GM19351 (cell line): ENCODE measurements around the gene CBFA2T3.

Experiments used
- ATAC-seq: cut with Tn5 transposase; IDR thresholded peaks from one replicate; pipeline ENCODE4 v1.9.1; 2021; ENCODE audit warnings: mild to moderate bottlenecking, moderate library complexity; ENCODE audit not compliant: unreplicated experiment

Gene CBFA2T3

GRCh38 chr16:88964636-88965035 lies 12.4 kb downstream of the CBFA2T3 start:
- no peak for ATAC-seq

DNA sequence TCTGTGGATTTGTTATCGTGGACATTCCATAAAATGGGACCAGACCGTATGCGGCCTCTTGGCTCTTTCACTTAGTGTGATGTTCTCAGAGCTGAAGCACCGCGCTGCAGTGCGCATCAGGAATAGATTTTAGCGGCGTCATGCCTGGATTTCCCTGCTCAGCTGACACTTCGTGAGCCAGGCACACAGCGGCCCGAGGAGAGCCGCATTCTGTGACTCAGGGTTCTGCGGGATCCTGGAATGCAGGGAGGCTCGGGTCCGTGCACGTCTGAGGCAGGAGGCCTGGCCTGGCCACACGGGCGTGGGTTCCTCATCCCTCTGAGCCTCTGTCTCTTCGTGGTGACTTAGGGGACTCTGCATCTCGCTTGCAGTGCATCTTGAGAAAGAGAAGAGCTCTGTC lies 13.4 kb downstream of the CBFA2T3 start:
- ATAC-seq, result no peak

DNA sequence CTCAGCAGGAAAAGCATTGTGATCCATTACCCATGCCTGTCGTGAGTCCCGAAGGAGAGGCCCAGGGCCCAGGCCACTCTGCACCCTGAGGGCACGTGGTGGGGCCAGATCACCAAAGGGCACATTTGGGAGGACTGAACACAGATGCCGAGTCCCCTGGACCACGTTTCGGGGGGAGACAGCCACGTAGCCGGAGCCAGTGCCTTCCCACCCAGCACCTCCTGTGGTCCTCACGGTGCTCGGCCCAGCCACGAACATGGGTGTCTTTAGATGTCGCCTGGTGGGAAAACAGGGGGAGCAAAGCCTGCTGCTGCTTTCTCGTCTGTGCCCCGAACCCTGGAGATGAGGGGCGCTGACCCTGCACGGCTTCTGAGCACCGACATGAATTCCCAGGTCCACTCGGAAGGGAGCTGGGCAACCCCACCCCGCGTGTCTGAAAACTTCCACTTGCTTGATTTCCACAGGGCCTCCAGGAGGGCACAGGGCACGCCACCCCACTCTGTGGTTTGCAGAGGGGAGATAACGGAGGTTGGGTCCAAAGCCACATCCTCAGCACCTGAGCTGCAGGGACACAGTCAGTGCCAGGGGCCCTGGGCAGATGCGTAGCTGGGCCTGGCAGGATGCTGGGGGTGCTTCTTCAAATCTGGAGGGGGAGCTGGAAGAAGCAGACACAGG lies 14.4 kb downstream of the CBFA2T3 start:
- ATAC-seq, result no peak

- no peak for ATAC-seq
Measured at GRCh38 chr16:88961011-88961410, 16.0 kb downstream of the CBFA2T3 start.

DNA sequence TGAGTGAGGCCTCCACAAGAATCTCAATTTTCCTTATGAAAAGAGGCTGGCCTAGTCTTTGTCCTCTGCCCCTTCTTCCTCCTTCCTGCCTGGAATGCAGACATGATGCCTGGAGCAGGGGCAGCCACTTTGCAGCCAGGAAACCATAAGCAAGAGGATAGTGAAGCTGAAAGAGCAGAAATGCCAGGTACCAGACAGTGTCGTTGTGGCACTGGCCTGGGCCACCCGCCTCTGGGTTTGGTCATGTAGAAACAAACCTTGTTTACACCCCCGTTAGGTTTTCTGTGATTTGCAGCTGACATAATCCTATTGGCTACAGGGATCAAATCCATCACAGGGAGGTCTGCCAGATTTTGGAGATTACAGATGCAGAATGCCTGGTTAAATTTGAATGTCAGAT lies 16.5 kb downstream of the CBFA2T3 start:
- ATAC-seq, result no peak

- no peak for ATAC-seq
Measured at GRCh38 chr16:88959022-88959421, 18.0 kb downstream of the CBFA2T3 start.

DNA sequence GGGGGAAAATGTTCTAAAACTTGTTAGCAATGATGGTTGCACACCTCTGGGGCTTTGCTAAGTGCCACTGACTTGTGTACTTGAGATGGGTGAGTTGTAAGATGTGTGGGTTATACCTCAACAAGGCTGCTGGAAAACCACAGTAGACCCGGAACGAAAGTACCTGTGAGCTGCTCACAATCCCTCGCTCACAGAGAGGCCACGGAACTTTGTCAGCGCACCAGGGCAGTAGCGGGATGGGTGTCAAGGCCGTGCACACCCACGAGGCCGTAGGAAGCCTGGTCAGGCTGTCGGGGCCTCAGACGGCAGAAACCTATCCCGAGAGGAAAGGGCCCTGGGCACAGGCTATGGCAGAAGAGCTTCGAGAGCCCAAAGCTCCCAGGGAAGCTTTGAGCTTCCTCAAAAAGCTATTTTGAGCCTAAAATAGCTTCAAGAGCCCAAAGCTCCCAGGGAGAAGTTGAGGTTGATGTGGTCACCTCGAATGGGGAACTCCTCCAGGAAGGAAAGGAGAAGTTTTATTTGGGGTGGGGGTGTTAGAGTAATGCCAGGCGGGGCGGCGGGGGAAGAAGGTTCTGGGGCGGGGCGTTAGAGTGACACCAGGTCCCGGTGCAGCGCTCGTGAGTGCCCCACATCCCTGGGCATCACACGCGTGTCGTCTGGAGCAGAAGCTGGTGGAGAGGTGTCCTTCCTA lies 19.0 kb downstream of the CBFA2T3 start:
- ATAC-seq, result no peak

DNA sequence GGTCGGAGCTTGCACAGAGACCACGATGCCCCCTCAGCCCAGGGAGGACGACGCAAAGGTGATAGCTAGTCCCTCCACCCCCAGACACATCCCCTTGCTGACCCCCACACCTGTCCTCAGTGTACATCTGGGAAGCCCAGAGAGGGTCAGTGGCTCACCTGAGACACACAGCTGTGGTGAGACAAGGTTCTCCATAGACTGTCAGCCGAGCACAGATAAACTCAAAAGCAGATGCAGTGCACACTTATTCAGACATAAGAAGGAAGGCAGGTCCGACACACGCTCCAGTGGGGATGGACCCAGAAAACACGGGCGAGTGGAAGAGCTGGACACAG lies 19.6 kb downstream of the CBFA2T3 start:
- no peak for ATAC-seq

- no peak for ATAC-seq
Measured at GRCh38 chr16:88956546-88957432, 20.2 kb downstream of the CBFA2T3 start.

DNA sequence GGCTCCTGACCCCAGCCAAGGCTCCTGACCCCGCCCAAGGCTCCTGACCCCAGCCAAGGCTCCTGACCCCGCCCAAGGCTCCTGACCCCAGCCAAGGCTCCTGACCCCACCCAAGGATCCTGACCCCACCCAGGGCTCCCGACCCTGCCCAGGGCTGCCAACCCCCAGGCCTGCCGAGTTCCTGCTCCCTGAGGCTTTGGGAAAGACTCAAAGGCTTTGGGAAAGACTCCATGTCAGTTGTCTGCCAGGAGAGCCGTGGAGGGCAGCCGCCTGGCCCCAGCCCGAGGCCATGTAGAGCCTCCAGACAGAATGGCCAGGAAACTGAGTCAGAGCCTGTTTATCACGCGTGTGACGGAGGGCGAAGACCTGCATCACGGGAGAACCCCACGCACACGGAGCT lies 21.1 kb downstream of the CBFA2T3 start:
- no peak for ATAC-seq

DNA sequence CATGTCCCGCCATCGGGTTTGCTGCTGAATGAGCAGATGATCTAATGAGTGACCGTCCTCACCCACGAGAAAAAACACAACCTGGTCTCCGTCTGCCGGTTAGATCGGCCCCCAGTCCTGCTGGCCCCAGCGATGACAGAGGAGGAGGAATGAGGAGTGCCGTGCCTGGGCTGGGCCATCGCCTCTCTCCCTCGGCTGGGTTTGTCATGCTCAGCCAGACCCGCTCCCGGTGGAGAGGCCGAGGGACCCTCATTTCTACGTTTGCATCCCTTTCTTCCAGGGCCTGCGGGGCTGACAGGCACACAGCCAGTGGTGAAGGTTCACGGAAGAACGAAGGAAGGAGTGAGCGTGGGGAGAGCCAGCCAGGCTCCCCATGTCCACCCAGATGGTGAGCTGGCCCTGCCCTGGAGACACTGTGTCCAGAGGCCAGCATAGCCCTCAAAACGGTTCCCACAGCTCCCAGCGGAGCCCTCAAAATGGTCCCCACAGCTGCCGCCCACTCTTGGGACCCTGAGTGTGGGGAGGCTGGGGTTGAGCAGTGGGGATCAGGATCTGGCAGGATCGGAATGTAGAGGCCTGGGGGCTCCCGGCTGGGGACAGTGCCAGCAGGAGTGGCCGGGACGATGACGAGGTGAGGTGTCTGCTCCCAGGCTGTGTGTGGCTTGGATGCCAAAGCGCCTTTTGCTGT lies 23.9 kb downstream of the CBFA2T3 start:
- ATAC-seq, result no peak

- no peak for ATAC-seq
Measured at GRCh38 chr16:88951989-88952388, 25.0 kb downstream of the CBFA2T3 start.

GRCh38 chr16:88951501-88951900 lies 25.5 kb downstream of the CBFA2T3 start:
- ATAC-seq, result no peak

- ATAC-seq, result no peak
Measured at GRCh38 chr16:88948781-88949490, 28.1 kb downstream of the CBFA2T3 start.

DNA sequence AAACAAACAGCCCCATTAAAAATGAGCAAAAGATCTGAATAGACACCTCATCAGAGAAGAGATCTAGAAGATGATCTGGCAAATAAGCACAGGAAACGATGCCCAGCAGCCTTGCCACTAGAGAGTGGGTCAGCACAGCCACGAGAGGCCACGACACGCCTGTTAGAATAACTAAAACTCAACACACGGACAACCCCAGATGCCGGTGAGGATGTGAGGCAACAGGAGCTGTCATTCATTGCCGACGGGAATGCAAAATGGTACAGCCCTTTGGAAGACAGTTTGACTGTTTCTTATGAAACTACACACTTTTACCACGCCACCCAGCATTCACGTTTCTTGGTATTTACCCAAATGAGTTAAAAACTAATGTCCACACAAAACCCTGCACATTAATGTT lies 31.5 kb downstream of the CBFA2T3 start:
- ATAC-seq, result no peak

- ATAC-seq, result no peak
Measured at GRCh38 chr16:88943741-88944140, 33.3 kb downstream of the CBFA2T3 start.

DNA sequence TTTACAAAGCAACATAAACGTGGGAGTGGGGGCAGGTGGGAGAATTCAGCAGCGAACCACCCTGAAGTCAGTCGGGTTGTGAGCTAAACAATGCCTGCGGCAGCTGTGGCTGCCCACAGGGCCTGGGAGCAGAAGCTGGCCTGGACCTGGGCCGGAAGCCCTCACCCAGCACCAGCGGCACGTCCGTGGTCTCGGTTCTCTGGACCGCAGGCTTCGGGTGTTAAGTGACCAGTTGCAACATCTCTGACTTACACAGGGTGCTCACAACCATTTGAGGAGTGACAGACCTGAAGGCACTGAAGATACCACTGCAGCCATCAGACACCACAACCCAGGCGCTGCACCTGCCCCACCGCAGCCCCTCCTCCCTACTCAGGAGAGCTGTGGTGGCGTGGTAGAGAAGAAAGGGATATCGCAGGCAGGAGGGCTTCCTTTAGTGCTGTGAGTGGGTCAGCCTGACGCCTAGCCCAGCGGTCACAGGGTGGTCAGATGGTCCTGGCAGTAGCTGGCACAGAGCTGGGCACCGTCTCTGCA lies 33.8 kb downstream of the CBFA2T3 start:
- ATAC-seq, result no peak

DNA sequence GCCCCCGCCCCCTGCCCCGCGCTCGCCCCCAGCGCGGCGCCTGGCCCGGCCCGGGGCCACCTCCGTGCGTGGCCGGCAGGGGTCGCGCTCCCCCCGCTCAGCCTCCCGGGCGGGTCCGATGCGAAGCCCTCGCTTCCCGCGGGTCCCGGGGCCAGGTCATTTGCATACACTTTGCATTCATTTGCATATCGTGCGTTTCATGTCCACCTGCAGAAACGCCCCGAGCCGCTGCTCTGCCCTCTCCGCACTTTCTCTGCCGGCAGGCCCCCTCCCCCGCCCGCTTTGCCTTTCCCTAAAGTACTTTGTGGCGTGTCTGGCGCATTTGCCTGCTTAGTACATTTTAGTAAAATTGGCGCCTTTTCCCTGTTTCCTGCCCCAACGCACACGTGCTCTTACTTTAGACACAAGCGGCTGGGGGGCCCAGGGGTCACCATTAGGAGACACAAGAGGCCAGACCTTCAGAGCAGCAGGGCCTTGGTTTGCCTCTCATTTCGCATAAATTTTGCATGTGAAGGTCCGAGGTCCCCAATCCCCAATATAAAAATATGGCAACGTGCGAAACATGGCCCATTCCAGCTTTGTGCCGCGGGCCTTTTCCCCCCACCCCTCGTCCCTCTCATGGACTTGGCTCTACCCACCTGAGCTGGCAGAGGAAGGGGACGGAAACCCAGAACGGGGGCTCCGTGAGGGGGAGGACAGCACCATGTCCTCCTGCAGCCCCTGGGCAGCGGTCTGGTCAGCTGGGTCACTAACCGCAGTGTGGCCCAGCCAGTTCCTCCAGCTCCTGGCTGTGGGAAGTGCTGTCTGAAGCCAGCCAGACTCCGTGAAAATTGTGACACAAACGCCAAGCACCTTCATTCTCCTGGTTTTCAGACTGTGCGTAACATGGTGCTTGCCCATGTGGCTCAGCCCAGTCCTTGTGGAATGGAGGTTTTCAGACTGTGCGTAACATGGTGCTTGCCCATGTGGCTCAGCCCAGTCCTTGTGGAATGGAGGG lies 34.8 kb downstream of the CBFA2T3 start:
- no peak for ATAC-seq
